HG03135 (cell line): ENCODE data around the gene SLC9B2.
A peak's percentile ranks its signal among the peaks of the same experiment; 100 is the strongest.

Source experiments
- ATAC-seq: cut with Tn5 transposase; IDR thresholded peaks from one replicate; pipeline ENCODE4 v1.9.1; 2021; ENCODE audit warnings: mild to moderate bottlenecking, moderate library complexity; ENCODE audit not compliant: unreplicated experiment

The SLC9B2 gene

GRCh38 chr4:103076747-103077347, at the start of gene SLC9B2:
SLC9B2 (minus strand) TSS chr4:103076761; CDS start chr4:103067550, 9,211 bp downstream.
- ATAC-seq = peak; percentile 46

- no peak for ATAC-seq
Measured at GRCh38 chr4:103126126-103126525, 49.6 kb upstream of the SLC9B2 start.

- no peak for ATAC-seq
Measured at GRCh38 chr4:103123114-103123513, 46.6 kb upstream of the SLC9B2 start.

- no peak for ATAC-seq
Measured at GRCh38 chr4:103118166-103118565, 41.6 kb upstream of the SLC9B2 start.

- ATAC-seq = no peak
Measured at GRCh38 chr4:103111598-103111997, 35.0 kb upstream of the SLC9B2 start.

- ATAC-seq = no peak
Measured at GRCh38 chr4:103108542-103108941, 32.0 kb upstream of the SLC9B2 start.

GRCh38 chr4:103105558-103106356, 29.2 kb upstream of the SLC9B2 start:
- no peak for ATAC-seq

- ATAC-seq = no peak
Measured at GRCh38 chr4:103104886-103105285, 28.3 kb upstream of the SLC9B2 start.

GRCh38 chr4:103100691-103101090, 24.1 kb upstream of the SLC9B2 start:
- no peak for ATAC-seq

GRCh38 chr4:103099691-103100392, 23.3 kb upstream of the SLC9B2 start, which contains the start of gene BDH2:
BDH2 (minus strand) TSS chr4:103099834; CDS start chr4:103096254, 3,580 bp downstream.
- ATAC-seq = peak; percentile 96

GRCh38 chr4:103098756-103099440, 22.3 kb upstream of the SLC9B2 start:
- no peak for ATAC-seq

- no peak for ATAC-seq
Measured at GRCh38 chr4:103098341-103098740, 21.8 kb upstream of the SLC9B2 start.

- ATAC-seq = no peak
Measured at GRCh38 chr4:103097112-103097511, 20.6 kb upstream of the SLC9B2 start.

GRCh38 chr4:103095080-103095479, 18.5 kb upstream of the SLC9B2 start:
- ATAC-seq = no peak

- no peak for ATAC-seq
Measured at GRCh38 chr4:103092245-103092644, 15.7 kb upstream of the SLC9B2 start.

- ATAC-seq = peak; percentile 78
Measured at GRCh38 chr4:103091601-103092223, 15.2 kb upstream of the SLC9B2 start.

GRCh38 chr4:103089481-103089880, 12.9 kb upstream of the SLC9B2 start:
- no peak for ATAC-seq

GRCh38 chr4:103086551-103086950, 10.0 kb upstream of the SLC9B2 start:
- ATAC-seq = no peak

GRCh38 chr4:103085555-103086196, 9.1 kb upstream of the SLC9B2 start:
- ATAC-seq = no peak

- ATAC-seq = no peak
Measured at GRCh38 chr4:103079621-103080020, 3.1 kb upstream of the SLC9B2 start.
